Brain microvascular endothelial cell (primary cell): ENCODE measurements around the gene LTBP3.

Source experiments
- DNase-seq: peaks from one replicate; pipeline ENCODE4 v3.0.0-alpha.2; 2020
- H3K27ac ChIP-seq: fragments of 250-450 bp; sonication (Bioruptor Pico); 2 replicates; pipeline ENCODE4 v1.5.1; 2020; ENCODE audit warnings: mild to moderate bottlenecking, moderate library complexity
- H3K27me3 ChIP-seq: fragments of 250-450 bp; sonication (Bioruptor Pico); replicated peaks from 2 replicates; pipeline ENCODE4 v1.5.1; 2020; ENCODE audit warnings: mild to moderate bottlenecking
- H3K36me3 ChIP-seq: fragments of 250-450 bp; sonication (Bioruptor Pico); replicated peaks from 2 replicates; pipeline ENCODE4 v1.5.1; 2020; ENCODE audit warnings: mild to moderate bottlenecking
- H3K4me3 ChIP-seq: 2 replicates; pipeline ENCODE4 v1.5.1; 2011; ENCODE audit warnings: low read depth, mild to moderate bottlenecking, control low read depth, low read length, moderate library complexity
- CTCF ChIP-seq: IDR thresholded peaks from 2 replicates; pipeline ENCODE4 v1.5.1; 2011; ENCODE audit warnings: low read depth, mild to moderate bottlenecking, moderate library complexity, low read length, control low read depth, inconsistent platforms; ENCODE audit errors: missing control alignments
- in situ Hi-C: cut with HindIII; loops from 2 replicates; pipeline ENCODE4 v1.10.0; 2017; ENCODE audit warnings: low sequenced_read_pairs, low pct_ligation_motif_present

Gene LTBP3

GRCh38 chr11:65504674-65505465, 53.3 kb downstream of the LTBP3 start:
- Histone ChIP-seq H3K27ac (peak overlapping the region; percentile 93), H3K4me3 (peak overlapping the region; percentile 99), H3K27me3 (no peaks in the 10 kb centered on the region), H3K36me3 (peaks cover 66% of the 10 kb centered on the region)
- in situ Hi-C loops, result no loop called here
- DNase-seq, result peak; percentile 31
- no peak for TF ChIP-seq CTCF

GRCh38 chr11:65503949-65504673, 54.0 kb downstream of the LTBP3 start:
- DNase-seq, result peak; percentile 51
- Histone ChIP-seq H3K4me3 (peak overlapping the region; percentile 99), H3K36me3 (peaks cover 71% of the 10 kb centered on the region)

GRCh38 chr11:65503368-65503948, 54.7 kb downstream of the LTBP3 start:
- H3K27me3 ChIP-seq, result no peaks in the 10 kb centered on the region
- H3K27ac ChIP-seq, result peak overlapping the region; percentile 93
- TF ChIP-seq CTCF, result no peak
- H3K4me3 ChIP-seq, result peak overlapping the region; percentile 99
- DNase-seq, result no peak
- in situ Hi-C loops, result no loop called here
- peaks cover 71% of the 10 kb centered on the region for H3K36me3 ChIP-seq

More at GRCh38 chr11:65503949-65504673, 54.0 kb downstream of the LTBP3 start:
- TF ChIP-seq CTCF, result no peak
- in situ Hi-C loops, result no loop called here
- peak overlapping the region; percentile 93 for H3K27ac ChIP-seq
- H3K27me3 ChIP-seq, result no peaks in the 10 kb centered on the region

- peak; percentile 41 for DNase-seq
- Histone ChIP-seq H3K27ac (peak overlapping the region; percentile 93), H3K27me3 (no peaks in the 10 kb centered on the region), H3K36me3 (peaks cover 71% of the 10 kb centered on the region), H3K4me3 (peak overlapping the region; percentile 99)
- in situ Hi-C loops, result no loop called here
- TF ChIP-seq CTCF, result no peak
Observed at GRCh38 chr11:65502555-65503367, 55.4 kb downstream of the LTBP3 start.

- DNase-seq, result no peak
- Histone ChIP-seq H3K4me3 (peak overlapping the region; percentile 99), H3K27me3 (no peaks in the 10 kb centered on the region), H3K27ac (peak overlapping the region; percentile 93), H3K36me3 (peaks cover 71% of the 10 kb centered on the region)
- no peak for TF ChIP-seq CTCF
- in situ Hi-C loops, result no loop called here
Observed at GRCh38 chr11:65502274-65502554, 55.9 kb downstream of the LTBP3 start.
